Kidney capillary endothelial cell (primary cell): ENCODE results near the gene SLC6A12.
A peak's percentile ranks its signal among the peaks of the same experiment; 100 is the strongest.
"Not testable (repeated sequence)": the region's sequence is repeated elsewhere in the genome, so short reads cannot be mapped to it uniquely, and the experiment has no call there.

Experiments used
- DNase-seq: peaks from one replicate; pipeline ENCODE4 v3.0.0-alpha.2; 2018; ENCODE audit warnings: low spot score

The SLC6A12 gene

GRCh38 chr12:197347-197746 lies 16.6 kb downstream of the SLC6A12 start:
- no peak for DNase-seq

GRCh38 chr12:196436-196835 lies 17.5 kb downstream of the SLC6A12 start:
- DNase-seq, result no peak

- DNase-seq, result no peak
These were observed 18.0 kb downstream of the SLC6A12 start for GRCh38 chr12:195951-196350.

- no peak for DNase-seq
These were observed 18.8 kb downstream of the SLC6A12 start for GRCh38 chr12:195156-195555.

- DNase-seq, result no peak
These were observed 19.7 kb downstream of the SLC6A12 start for GRCh38 chr12:194276-194675.

- DNase-seq, result no peak
These were observed 20.7 kb downstream of the SLC6A12 start for GRCh38 chr12:193261-193660.

GRCh38 chr12:191541-191940 lies 22.4 kb downstream of the SLC6A12 start:
- DNase-seq, result no peak

GRCh38 chr12:190881-191280 lies 23.1 kb downstream of the SLC6A12 start:
- DNase-seq, result no peak

- no peak for DNase-seq
These were observed 24.4 kb downstream of the SLC6A12 start for GRCh38 chr12:189622-189962.

- no peak for DNase-seq
These were observed 24.9 kb downstream of the SLC6A12 start for GRCh38 chr12:188910-189621.

- DNase-seq, result not testable (repeated sequence)
These were observed 25.7 kb downstream of the SLC6A12 start for GRCh38 chr12:187986-188909.

GRCh38 chr12:186006-186625 lies 27.8 kb downstream of the SLC6A12 start:
- DNase-seq, result no peak

GRCh38 chr12:185576-185955 lies 28.4 kb downstream of the SLC6A12 start:
- DNase-seq, result no peak

GRCh38 chr12:184811-185575 lies 29.0 kb downstream of the SLC6A12 start:
- no peak for DNase-seq

GRCh38 chr12:182381-182892 lies 31.5 kb downstream of the SLC6A12 start:
- DNase-seq, result peak; percentile 76

GRCh38 chr12:181921-182320 lies 32.0 kb downstream of the SLC6A12 start:
- DNase-seq, result no peak

GRCh38 chr12:180445-180844 lies 33.5 kb downstream of the SLC6A12 start:
- peak; percentile 61 for DNase-seq

- no peak for DNase-seq
These were observed 34.1 kb downstream of the SLC6A12 start for GRCh38 chr12:179885-180284.

- DNase-seq, result peak; percentile 53
These were observed 34.6 kb downstream of the SLC6A12 start for GRCh38 chr12:179131-179884.

GRCh38 chr12:178829-179109 lies 35.2 kb downstream of the SLC6A12 start:
- DNase-seq, result no peak
